ENCODE data around the gene DOLK. TPM values are rescaled to one million over a fixed set of nuclear protein-coding genes. Genes with fewer than 3 reads are reported as not detected.
"Not testable (repeated sequence)": the region's sequence is repeated elsewhere in the genome, so short reads cannot be mapped to it uniquely, and the experiment has no call there.

Gene DOLK
- total RNA-seq, 1 experiment from 2014 or later: 6.1 TPM

DNA sequence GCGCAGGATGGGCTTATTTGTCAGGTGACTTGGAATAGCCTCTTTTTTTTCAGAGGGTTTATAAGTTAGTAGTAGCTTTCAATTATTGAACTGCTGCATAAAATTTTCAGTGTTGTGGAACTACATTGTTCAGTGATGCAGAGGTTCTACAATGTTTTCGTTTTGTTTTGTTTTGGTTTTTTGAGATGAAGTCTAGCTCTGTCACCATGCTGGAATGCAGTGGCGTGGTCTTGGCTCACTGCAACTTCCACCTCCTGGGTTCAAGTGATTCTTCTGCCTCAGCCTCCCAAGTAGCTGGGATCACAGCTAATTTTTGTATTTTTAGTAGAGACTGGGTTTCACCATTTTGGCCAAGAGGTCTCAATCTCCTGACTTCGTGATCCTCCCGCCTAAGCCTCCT is 22.1 kb upstream of the DOLK start:
- Histone ChIP-seq H3K9me2 (replicated peaks; ENCODE audit: insufficient read depth, low read length) (no peaks in the 10 kb centered on the region), H3K9me3 (ENCODE audit: low read length) (no peaks in the 10 kb centered on the region), H3K4me2 (ENCODE audit: low read depth, low read length, poor library complexity, severe bottlenecking) (no peak overlapping the region), H3K4me1 (ENCODE audit: low read length) (peaks cover 7% of the 10 kb centered on the region), H3K79me2 (ENCODE audit: low read length) (no peaks in the 10 kb centered on the region), H2AFZ (ENCODE audit: low read length) (no peak overlapping the region), H3K4me3 (ENCODE audit: low read length) (no peak overlapping the region), H3K9ac (ENCODE audit: low read length) (no peak overlapping the region), H4K20me1 (ENCODE audit: insufficient read depth, low read depth, low read length) (no peaks in the 10 kb centered on the region), H3K36me3 (ENCODE audit: insufficient read depth, low read length) (peaks cover 43% of the 10 kb centered on the region; the same call in 1 of the 2 replicates), H3K27me3 (ENCODE audit: low read length) (no peaks in the 10 kb centered on the region), H3K27ac (ENCODE audit: low read length) (no peak overlapping the region)
- no peak for DNase-seq

DNA sequence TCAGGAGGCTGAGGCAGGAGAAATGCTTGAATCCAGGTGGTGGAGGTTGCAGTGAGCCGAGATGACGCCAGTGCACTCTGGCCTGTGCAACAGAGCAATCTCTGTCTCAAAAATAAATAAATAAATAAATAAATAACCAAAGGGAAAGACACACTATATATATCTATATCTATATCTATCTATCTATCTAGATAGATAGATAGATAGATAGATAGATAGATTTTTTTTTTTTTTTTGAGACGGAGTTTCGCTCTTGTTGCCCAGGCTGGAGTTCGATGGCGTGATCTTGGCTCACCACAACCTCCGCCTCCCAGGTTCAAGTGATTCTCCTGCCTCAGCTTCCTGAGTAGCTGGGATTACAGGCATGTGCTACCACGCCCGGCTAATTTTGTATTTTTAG is 14.0 kb upstream of the DOLK start:
- DNase-seq; H3K27me3 ChIP-seq (ENCODE audit: low read length); H3K4me2 ChIP-seq (ENCODE audit: low read depth, low read length, poor library complexity, severe bottlenecking); H3K4me3 ChIP-seq (ENCODE audit: low read length); H3K9me2 ChIP-seq (replicated peaks; ENCODE audit: insufficient read depth, low read length); H3K9me3 ChIP-seq (ENCODE audit: low read length); H3K9ac ChIP-seq (ENCODE audit: low read length); H3K4me1 ChIP-seq (ENCODE audit: low read length); H2AFZ ChIP-seq (ENCODE audit: low read length); H3K79me2 ChIP-seq (ENCODE audit: low read length); H4K20me1 ChIP-seq (ENCODE audit: insufficient read depth, low read depth, low read length); H3K27ac ChIP-seq (ENCODE audit: low read length): not testable (repeated sequence)
- peaks cover 39% of the 10 kb centered on the region for H3K36me3 ChIP-seq (ENCODE audit: insufficient read depth, low read length)

DNA sequence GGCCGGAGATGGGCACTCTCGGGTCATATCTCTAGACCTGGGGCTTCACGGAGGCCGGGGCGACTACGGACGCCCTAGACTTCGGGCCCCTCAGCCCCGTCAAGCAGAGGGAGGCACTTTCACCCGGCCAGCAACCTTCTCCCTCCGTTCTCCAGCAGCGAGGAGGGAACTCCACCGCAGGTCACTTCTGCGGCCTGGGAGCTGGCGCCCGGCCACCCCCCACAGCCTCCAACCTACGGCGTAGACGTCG is 201 bp downstream of the DOLK start:
- Histone ChIP-seq H3K9me2 (replicated peaks; ENCODE audit: insufficient read depth, low read length) (no peaks in the 10 kb centered on the region), H3K9ac (ENCODE audit: low read length) (peak overlapping the region; percentile 97), H2AFZ (ENCODE audit: low read length) (peak overlapping the region; percentile 39)

DNA sequence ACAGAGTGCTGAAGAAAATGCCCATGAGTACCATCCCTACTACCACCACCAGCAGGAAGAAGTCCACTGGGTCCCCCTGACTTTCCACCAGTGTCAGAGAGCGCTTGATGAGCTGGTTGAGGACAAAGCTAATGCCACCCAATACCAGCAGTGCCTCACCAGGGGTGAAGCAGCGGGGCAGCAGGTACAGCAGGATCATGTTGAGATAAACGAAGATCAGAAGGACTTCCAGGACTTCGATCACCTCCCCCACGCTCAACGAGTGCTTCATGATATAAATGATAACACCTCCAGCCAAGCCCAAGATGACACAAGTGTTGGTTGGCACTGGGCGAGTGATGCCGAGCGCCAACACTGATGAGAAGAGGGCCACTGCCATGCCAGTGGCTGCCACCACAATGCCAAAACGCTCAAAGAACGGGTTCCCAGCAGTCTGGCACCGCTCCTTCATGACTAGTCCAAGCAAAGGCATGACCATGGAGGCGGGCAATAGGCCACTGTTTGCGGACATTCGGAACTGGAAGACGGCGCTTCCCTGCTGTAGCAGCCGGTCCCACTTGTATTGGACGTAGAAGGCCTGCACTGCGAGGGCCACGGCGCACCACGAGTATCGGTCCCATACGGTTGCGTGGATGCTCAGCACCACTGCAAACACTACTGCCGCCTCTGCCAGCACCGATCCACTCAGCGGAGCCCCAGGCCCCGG is 679 bp downstream of the DOLK start:
- H2AFZ ChIP-seq (ENCODE audit: low read length): peak overlapping the region; percentile 39
- H3K9me3 ChIP-seq (ENCODE audit: low read length): no peaks in the 10 kb centered on the region
- 0 out of 2 replicates have a peak, but pooled peaks cover 3% of the 10 kb centered on the region for H3K36me3 ChIP-seq (ENCODE audit: insufficient read depth, low read length)
- H3K27ac ChIP-seq (ENCODE audit: low read length): no peak overlapping the region
- H3K4me1 ChIP-seq (ENCODE audit: low read length): peaks cover 19% of the 10 kb centered on the region
- H3K9ac ChIP-seq (ENCODE audit: low read length): peak overlapping the region; percentile 97
- peak overlapping the region; percentile 98 for H3K4me2 ChIP-seq (ENCODE audit: low read depth, low read length, poor library complexity, severe bottlenecking)
- H3K79me2 ChIP-seq (ENCODE audit: low read length): peaks cover 35% of the 10 kb centered on the region
- H4K20me1 ChIP-seq (ENCODE audit: insufficient read depth, low read depth, low read length): no peaks in the 10 kb centered on the region
- DNase-seq: no peak
- no peaks in the 10 kb centered on the region for H3K9me2 ChIP-seq (replicated peaks; ENCODE audit: insufficient read depth, low read length)
- peak overlapping the region; percentile 97 for H3K4me3 ChIP-seq (ENCODE audit: low read length)
- no peaks in the 10 kb centered on the region for H3K27me3 ChIP-seq (ENCODE audit: low read length)

More for the DNA sequence above, 201 bp downstream of the DOLK start:
- Histone ChIP-seq H3K27me3 (ENCODE audit: low read length) (no peaks in the 10 kb centered on the region), H3K4me2 (ENCODE audit: low read depth, low read length, poor library complexity, severe bottlenecking) (peak overlapping the region; percentile 98), H3K4me3 (ENCODE audit: low read length) (peak overlapping the region; percentile 97), H3K79me2 (ENCODE audit: low read length) (peaks cover 35% of the 10 kb centered on the region), H3K36me3 (ENCODE audit: insufficient read depth, low read length) (0 out of 2 replicates have a peak, but pooled peaks cover 3% of the 10 kb centered on the region), H3K9me3 (ENCODE audit: low read length) (no peaks in the 10 kb centered on the region), H4K20me1 (ENCODE audit: insufficient read depth, low read depth, low read length) (no peaks in the 10 kb centered on the region), H3K27ac (ENCODE audit: low read length) (no peak overlapping the region), H3K4me1 (ENCODE audit: low read length) (peaks cover 19% of the 10 kb centered on the region)
- no peak for DNase-seq

DNA sequence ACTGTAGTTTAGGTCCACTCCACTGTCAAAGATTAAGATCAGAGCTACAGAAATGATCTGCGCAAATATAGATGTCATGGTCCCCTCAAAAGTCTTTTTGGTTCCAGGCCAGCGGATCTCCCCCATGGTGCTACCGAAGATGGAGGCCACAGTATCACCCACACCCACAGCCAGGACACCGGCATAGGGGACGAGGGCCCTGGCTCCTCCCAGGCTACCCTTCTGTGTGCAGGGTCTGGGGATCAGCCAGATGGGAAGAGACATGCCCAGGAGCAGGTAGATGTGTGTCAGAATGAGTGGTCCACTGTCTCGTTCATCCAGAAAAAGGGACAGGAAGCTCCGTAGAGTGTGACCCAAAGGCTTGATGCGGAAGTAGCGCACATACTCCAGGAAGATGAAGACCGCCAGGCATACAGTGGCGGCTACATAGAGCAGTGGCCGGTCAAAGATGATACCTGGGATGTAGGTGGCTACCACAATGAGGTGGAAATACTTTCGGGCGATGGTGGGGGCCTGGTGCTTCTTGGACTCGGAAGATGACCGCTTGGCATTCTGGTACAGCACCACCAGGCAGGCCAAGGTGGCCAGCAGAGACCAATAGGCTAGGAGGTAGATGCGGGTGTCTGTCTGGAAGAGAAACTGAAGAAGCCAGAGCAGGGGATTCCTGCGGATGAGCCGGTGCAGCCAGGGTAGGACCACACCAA is 1.5 kb downstream of the DOLK start:
- H3K4me3 ChIP-seq (ENCODE audit: low read length): peak overlapping the region; percentile 97; the same call in 1 of the 2 replicates
- H2AFZ ChIP-seq (ENCODE audit: low read length): no peak overlapping the region
- H3K4me1 ChIP-seq (ENCODE audit: low read length): peaks cover 19% of the 10 kb centered on the region
- H3K4me2 ChIP-seq (ENCODE audit: low read depth, low read length, poor library complexity, severe bottlenecking): peak overlapping the region; percentile 98
- no peaks in the 10 kb centered on the region for H3K27me3 ChIP-seq (ENCODE audit: low read length)
- no peaks in the 10 kb centered on the region for H3K9me3 ChIP-seq (ENCODE audit: low read length)
- peaks cover 35% of the 10 kb centered on the region for H3K79me2 ChIP-seq (ENCODE audit: low read length)
- DNase-seq: no peak
- no peak overlapping the region for H3K27ac ChIP-seq (ENCODE audit: low read length)
- no peaks in the 10 kb centered on the region for H3K9me2 ChIP-seq (replicated peaks; ENCODE audit: insufficient read depth, low read length)
- peak overlapping the region; percentile 97 for H3K9ac ChIP-seq (ENCODE audit: low read length)
- H3K36me3 ChIP-seq (ENCODE audit: insufficient read depth, low read length): 0 out of 2 replicates have a peak, but pooled peaks cover 3% of the 10 kb centered on the region
- H4K20me1 ChIP-seq (ENCODE audit: insufficient read depth, low read depth, low read length): no peaks in the 10 kb centered on the region

DNA sequence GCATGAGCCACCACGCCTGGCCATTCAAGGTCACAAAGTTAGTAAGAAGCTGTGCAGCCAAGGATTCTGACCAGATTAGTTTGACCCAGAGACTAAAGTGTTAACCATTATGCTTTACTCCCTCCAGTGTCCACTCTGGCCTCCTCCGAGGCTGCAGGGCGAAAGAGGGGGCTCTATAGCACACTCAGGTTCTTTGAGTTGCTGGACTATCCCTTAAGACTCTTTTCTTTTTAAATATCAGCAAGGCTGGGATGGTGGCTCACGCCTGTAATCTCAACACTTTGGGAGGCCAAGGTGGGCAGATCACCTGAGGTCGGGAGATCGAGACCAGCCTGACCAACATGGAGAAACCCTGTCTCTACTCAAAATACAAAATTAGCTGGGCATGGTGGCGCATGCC is 2.4 kb downstream of the DOLK start:
- DNase-seq; H3K27me3 ChIP-seq (ENCODE audit: low read length); H3K27ac ChIP-seq (ENCODE audit: low read length); H3K36me3 ChIP-seq (ENCODE audit: insufficient read depth, low read length); H3K9ac ChIP-seq (ENCODE audit: low read length); H3K9me3 ChIP-seq (ENCODE audit: low read length); H3K9me2 ChIP-seq (replicated peaks; ENCODE audit: insufficient read depth, low read length); H3K4me2 ChIP-seq (ENCODE audit: low read depth, low read length, poor library complexity, severe bottlenecking); H4K20me1 ChIP-seq (ENCODE audit: insufficient read depth, low read depth, low read length); H3K4me3 ChIP-seq (ENCODE audit: low read length); H2AFZ ChIP-seq (ENCODE audit: low read length): not testable (repeated sequence)
- Histone ChIP-seq H3K79me2 (ENCODE audit: low read length) (peaks cover 35% of the 10 kb centered on the region), H3K4me1 (ENCODE audit: low read length) (peaks cover 19% of the 10 kb centered on the region)

DNA sequence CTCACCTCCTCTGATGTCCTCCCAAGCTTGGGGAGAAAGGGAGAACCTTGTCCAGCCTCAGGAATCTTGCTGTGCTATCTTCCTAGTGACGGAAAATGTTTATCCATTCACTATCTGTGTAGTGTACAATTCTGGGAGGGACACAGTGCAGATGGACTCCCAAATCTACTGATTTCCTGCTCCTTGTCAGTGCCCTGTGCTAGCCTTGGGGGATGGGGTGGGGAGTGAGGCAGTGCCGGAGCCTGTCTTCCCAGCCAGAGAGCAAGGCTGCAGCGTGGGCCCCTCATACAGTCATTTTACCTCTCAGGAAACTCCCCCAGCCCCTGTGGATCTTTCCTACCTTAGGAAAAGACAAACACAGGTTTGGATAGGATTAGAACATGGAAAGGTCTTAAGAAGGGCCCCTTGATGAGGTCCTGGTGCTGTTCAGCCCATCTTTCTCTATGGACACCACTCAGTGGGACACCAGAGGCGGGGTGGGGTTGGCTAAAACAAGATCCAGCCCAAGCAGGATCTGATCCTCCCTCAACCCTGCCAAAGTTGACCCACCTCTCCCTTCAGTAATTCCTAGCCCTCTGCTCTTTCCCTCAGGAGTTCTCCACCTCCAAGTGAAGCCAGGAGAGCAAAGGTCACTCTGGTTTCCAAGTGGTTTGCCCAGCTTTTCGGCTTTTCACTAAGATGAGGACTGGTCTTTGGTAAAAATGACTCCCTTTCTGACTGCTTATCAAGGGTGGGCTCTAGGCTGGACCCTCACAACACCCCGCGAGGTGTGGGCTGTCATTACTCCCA is 3.4 kb downstream of the DOLK start:
- H3K9me2 ChIP-seq (replicated peaks; ENCODE audit: insufficient read depth, low read length): no peaks in the 10 kb centered on the region
- H2AFZ ChIP-seq (ENCODE audit: low read length): no peak overlapping the region
- no peaks in the 10 kb centered on the region for H3K36me3 ChIP-seq (ENCODE audit: insufficient read depth, low read length)
- H3K27ac ChIP-seq (ENCODE audit: low read length): no peak overlapping the region
- DNase-seq: no peak
- no peaks in the 10 kb centered on the region for H4K20me1 ChIP-seq (ENCODE audit: insufficient read depth, low read depth, low read length)
- H3K4me2 ChIP-seq (ENCODE audit: low read depth, low read length, poor library complexity, severe bottlenecking): no peak overlapping the region
- H3K9ac ChIP-seq (ENCODE audit: low read length): no peak overlapping the region
- H3K4me3 ChIP-seq (ENCODE audit: low read length): no peak overlapping the region
- no peaks in the 10 kb centered on the region for H3K9me3 ChIP-seq (ENCODE audit: low read length)
- H3K27me3 ChIP-seq (ENCODE audit: low read length): no peaks in the 10 kb centered on the region
- H3K4me1 ChIP-seq (ENCODE audit: low read length): peaks cover 18% of the 10 kb centered on the region
- H3K79me2 ChIP-seq (ENCODE audit: low read length): peaks cover 28% of the 10 kb centered on the region
